Thyroid gland (tissue), 4 donors: ENCODE data around the gene SH3RF3.

ENCODE experiments used
- POLR2A ChIP-seq, 2 donors: fragments of 450-650 bp; IDR thresholded peaks; one replicate each; pipeline ENCODE4 v1.6.1; 2017; ENCODE audit warnings: antibody characterized with exemption in 2 of 2, mild to moderate bottlenecking in 2 of 2, moderate library complexity in 1 of 2
- TF ChIP-seq, protein P1 (sequence below), 6 experiments: fragments of 200-600 bp in 3 of 6; fragments of 450-650 bp in 3 of 6; sonication (generic) in 3 of 6; IDR thresholded peaks; one replicate each; pipeline ENCODE4 v1.5.1; 2016 to 2019; ENCODE audit warnings: antibody characterized with exemption in 6 of 6, mild to moderate bottlenecking in 2 of 6, inconsistent platforms in 1 of 6, moderate library complexity in 1 of 6

DNA sequence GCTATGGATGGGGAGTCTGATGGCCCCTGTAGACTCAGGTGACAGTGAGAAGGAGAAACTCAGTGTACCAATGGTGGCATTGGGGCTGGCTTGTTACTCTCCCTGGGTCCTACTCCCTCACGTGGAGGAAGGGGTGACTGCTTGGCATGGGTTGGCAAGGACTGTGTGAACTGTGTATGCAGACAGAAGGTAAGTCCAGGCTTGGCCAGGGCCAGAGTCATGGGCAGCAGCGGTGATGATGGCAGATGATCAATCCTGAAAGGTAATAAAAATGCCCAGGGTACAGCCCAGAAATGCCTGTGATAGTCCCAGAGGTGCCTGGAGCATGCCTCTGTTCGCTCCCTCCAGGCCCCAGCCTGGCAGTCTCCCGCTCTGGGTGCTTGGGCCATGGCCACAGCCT, 153.9 kb downstream of the SH3RF3 start:
- TF ChIP-seq, protein P1, sequence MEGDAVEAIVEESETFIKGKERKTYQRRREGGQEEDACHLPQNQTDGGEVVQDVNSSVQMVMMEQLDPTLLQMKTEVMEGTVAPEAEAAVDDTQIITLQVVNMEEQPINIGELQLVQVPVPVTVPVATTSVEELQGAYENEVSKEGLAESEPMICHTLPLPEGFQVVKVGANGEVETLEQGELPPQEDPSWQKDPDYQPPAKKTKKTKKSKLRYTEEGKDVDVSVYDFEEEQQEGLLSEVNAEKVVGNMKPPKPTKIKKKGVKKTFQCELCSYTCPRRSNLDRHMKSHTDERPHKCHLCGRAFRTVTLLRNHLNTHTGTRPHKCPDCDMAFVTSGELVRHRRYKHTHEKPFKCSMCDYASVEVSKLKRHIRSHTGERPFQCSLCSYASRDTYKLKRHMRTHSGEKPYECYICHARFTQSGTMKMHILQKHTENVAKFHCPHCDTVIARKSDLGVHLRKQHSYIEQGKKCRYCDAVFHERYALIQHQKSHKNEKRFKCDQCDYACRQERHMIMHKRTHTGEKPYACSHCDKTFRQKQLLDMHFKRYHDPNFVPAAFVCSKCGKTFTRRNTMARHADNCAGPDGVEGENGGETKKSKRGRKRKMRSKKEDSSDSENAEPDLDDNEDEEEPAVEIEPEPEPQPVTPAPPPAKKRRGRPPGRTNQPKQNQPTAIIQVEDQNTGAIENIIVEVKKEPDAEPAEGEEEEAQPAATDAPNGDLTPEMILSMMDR (IDR thresholded peaks at IDR 0.05), result no peak
- no peak for TF ChIP-seq POLR2A (IDR thresholded peaks at IDR 0.05)
